Endothelial cell of umbilical vein (primary cell): ENCODE data around the gene RCOR1. TPM values are rescaled to one million over a fixed set of nuclear protein-coding genes. Genes with fewer than 3 reads are reported as not detected.

ENCODE experiments used
- BruUV-seq: library from RNA; stranded (reverse); fragments of 400-500 nt; replicated peaks from 2 replicates; lab custom pipeline; 2021; lab: Mats Ljungman, UMichigan
- CTCF ChIA-PET: fragments of 300-600, 350-600 bp; sonication (Branson Sonifier 250); formaldehyde crosslinking; loops from one replicate; lab custom pipeline; 2021; ENCODE audit warnings: antibody characterized with exemption, inconsistent platforms; lab: Charles Lee
- POLR2A ChIA-PET: fragments of 300-600, 350-600 bp; sonication (Branson Sonifier 250); formaldehyde crosslinking; loops from one replicate; lab custom pipeline; 2021; ENCODE audit warnings: antibody characterized with exemption, inconsistent platforms; lab: Charles Lee
- DNase-seq: peaks from one replicate; pipeline ENCODE4 v3.0.0-alpha.2; 2011; ENCODE audit warnings: low read depth, low spot score
- FAIRE-seq: peaks from 2 replicates; lab custom pipeline; 2011; peaks lifted over from hg19 to GRCh38; lab: Jason Lieb, UNC
- H2AFZ ChIP-seq: 2 replicates; pipeline ENCODE4 v1.6.0; 2012; ENCODE audit warnings: low read depth, low read length, control low read depth, inconsistent platforms
- H3K27ac ChIP-seq: 2 replicates; pipeline ENCODE4 v1.5.1; 2011; ENCODE audit warnings: low read depth, mild to moderate bottlenecking, control low read depth, low read length, moderate library complexity; ENCODE audit not compliant: insufficient read depth
- H3K27me3 ChIP-seq, 2 experiments: 2 replicates each; pipeline versions ENCODE4 v1.6.0 to v1.6.1; 2011; ENCODE audit warnings: low read length in 2 of 2, mixed read lengths in 1 of 2; ENCODE audit not compliant: control insufficient read depth in 2 of 2, insufficient read depth in 2 of 2
- H3K36me3 ChIP-seq, 2 experiments: 2 replicates in 1 of 2; 3 replicates in 1 of 2; pipeline ENCODE4 v1.5.1; 2011; ENCODE audit warnings: low read length in 2 of 2, mild to moderate bottlenecking in 1 of 2, moderate library complexity in 1 of 2; ENCODE audit not compliant: control insufficient read depth in 2 of 2, insufficient read depth in 2 of 2; ENCODE audit errors: extremely low read depth in 1 of 2
- H3K4me1 ChIP-seq: 3 replicates; pipeline ENCODE4 v1.5.1; 2011; ENCODE audit warnings: mild to moderate bottlenecking, low read length; ENCODE audit not compliant: control insufficient read depth, insufficient read depth; ENCODE audit errors: extremely low read depth
- H3K4me2 ChIP-seq: 2 replicates; pipeline ENCODE4 v1.6.1; 2011; ENCODE audit warnings: low read length, control low read depth, mixed read lengths; ENCODE audit not compliant: insufficient read depth
- H3K4me3 ChIP-seq, 3 experiments: fragments of 200-600 bp in 1 of 3; sonication (generic), shearing (Covaris generic) in 1 of 3; replicated peaks in 1 of 3; 2 replicates each; pipeline ENCODE4 v1.5.1; 2011 to 2016; ENCODE audit warnings: control low read depth in 3 of 3, low read length in 3 of 3, mild to moderate bottlenecking in 2 of 3, inconsistent platforms in 1 of 3, low read depth in 1 of 3, moderate library complexity in 1 of 3; ENCODE audit not compliant: insufficient read depth in 1 of 3
- H3K79me2 ChIP-seq: 2 replicates; pipeline ENCODE4 v1.6.0; 2012; ENCODE audit warnings: low read length, inconsistent platforms; ENCODE audit not compliant: control insufficient read depth, insufficient read depth
- H3K9ac ChIP-seq: replicated peaks from 2 replicates; pipeline ENCODE3; 2011; ENCODE audit warnings: low read length, control low read depth; ENCODE audit not compliant: insufficient read depth; ENCODE audit errors: extremely low read depth
- H3K9me1 ChIP-seq: replicated peaks from 3 replicates; pipeline ENCODE4 v1.6.0; 2011; ENCODE audit warnings: mild to moderate bottlenecking, low read length; ENCODE audit not compliant: control insufficient read depth, insufficient read depth; ENCODE audit errors: extremely low read depth
- H3K9me3 ChIP-seq: replicated peaks from 2 replicates; pipeline ENCODE4 v1.5.1; 2012; ENCODE audit warnings: low read length, inconsistent platforms; ENCODE audit not compliant: control insufficient read depth, insufficient read depth
- H4K20me1 ChIP-seq: replicated peaks from 2 replicates; pipeline ENCODE3; 2011; ENCODE audit warnings: mild to moderate bottlenecking, low read length; ENCODE audit not compliant: control insufficient read depth, insufficient read depth; ENCODE audit errors: extremely low read depth
- EZH2 ChIP-seq: IDR thresholded peaks from 2 replicates; pipeline ENCODE4 v1.6.1; 2012; ENCODE audit warnings: borderline replicate concordance, low read depth, mild to moderate bottlenecking, moderate library complexity, low read length, inconsistent platforms; ENCODE audit not compliant: severe bottlenecking
- FOS ChIP-seq: IDR thresholded peaks from 2 replicates; pipeline ENCODE4 v1.6.1; 2011; ENCODE audit warnings: mild to moderate bottlenecking, low read length, moderate library complexity, borderline replicate concordance; ENCODE audit not compliant: insufficient read depth
- GATA2 ChIP-seq: IDR thresholded peaks from 2 replicates; pipeline ENCODE4 v1.7.0; 2011; ENCODE audit warnings: low read depth, mild to moderate bottlenecking, moderate library complexity, mixed read lengths, low read length; ENCODE audit not compliant: insufficient read length, insufficient read depth
- JUN ChIP-seq: IDR thresholded peaks from 2 replicates; pipeline ENCODE4 v1.6.1; 2011; ENCODE audit warnings: borderline replicate concordance, low read depth; ENCODE audit not compliant: insufficient read length, insufficient read depth
- MAX ChIP-seq: IDR thresholded peaks from 2 replicates; pipeline ENCODE4 v1.6.1; 2011; ENCODE audit not compliant: insufficient read depth, insufficient read length
- MYC ChIP-seq: IDR thresholded peaks from one replicate; pipeline ENCODE4 v1.6.1; 2011; ENCODE audit warnings: mild to moderate bottlenecking, low read depth, low read length
- POLR2A ChIP-seq: IDR thresholded peaks from 2 replicates; pipeline ENCODE4 v1.6.1; 2012; ENCODE audit warnings: low read depth, mild to moderate bottlenecking, control low read depth, low read length
- POLR2AphosphoS5 ChIP-seq: IDR thresholded peaks from 2 replicates; pipeline ENCODE4 v1.6.1; 2012; ENCODE audit warnings: low read depth, mild to moderate bottlenecking, control low read depth, low read length, moderate library complexity; ENCODE audit not compliant: insufficient read depth
- dilution Hi-C: fragments of 300-500 bp; cut with MboI; formaldehyde crosslinking; loops from one replicate; pipeline ENCODE4 v1.15.0; 2019; ENCODE audit warnings: low sequenced_read_pairs; ENCODE audit not compliant: extremely low pct_ligation_motif_present
- intact Hi-C: fragments of 100-400 bp; cut with micrococcal nuclease; formaldehyde crosslinking; loops from one replicate; pipeline ENCODE4 v1.10.0; 2022
- polyA plus RNA-seq, 4 experiments: library from polyadenylated mRNA; depleted of rRNA in 3 of 4; stranded (reverse) in 3 of 4; unstranded in 1 of 4; fragments of >200 nt; gene quantifications; 2 replicates each; pipeline versions ENCODE4 v1.2.1 to v1.2.3, GENCODE V29; 2011 to 2012; ENCODE audit warnings: missing spikeins in 1 of 4
- total RNA-seq: library from RNA; stranded (reverse); gene quantifications from 2 replicates; pipeline ENCODE4 v1.2.3, GENCODE V29; 2021
- TF ChIP-seq, protein P1 (sequence below), 2 donors: IDR thresholded peaks; 1 replicate in 1 of 2; 2 replicates in 1 of 2; pipeline ENCODE4 v1.5.1; 2011; ENCODE audit warnings: low read length in 2 of 2, mild to moderate bottlenecking in 2 of 2, moderate library complexity in 2 of 2, control low read depth in 1 of 2, inconsistent platforms in 1 of 2, low read depth in 1 of 2; ENCODE audit not compliant: insufficient read depth in 1 of 2; ENCODE audit errors: extremely low read depth in 1 of 2

Gene RCOR1
- total and polyA plus RNA-seq, 2 donors (not counting 3 experiments of a cell fraction or from before 2014, with no cell fraction given), result 15.6 to 32.2 TPM

DNA sequence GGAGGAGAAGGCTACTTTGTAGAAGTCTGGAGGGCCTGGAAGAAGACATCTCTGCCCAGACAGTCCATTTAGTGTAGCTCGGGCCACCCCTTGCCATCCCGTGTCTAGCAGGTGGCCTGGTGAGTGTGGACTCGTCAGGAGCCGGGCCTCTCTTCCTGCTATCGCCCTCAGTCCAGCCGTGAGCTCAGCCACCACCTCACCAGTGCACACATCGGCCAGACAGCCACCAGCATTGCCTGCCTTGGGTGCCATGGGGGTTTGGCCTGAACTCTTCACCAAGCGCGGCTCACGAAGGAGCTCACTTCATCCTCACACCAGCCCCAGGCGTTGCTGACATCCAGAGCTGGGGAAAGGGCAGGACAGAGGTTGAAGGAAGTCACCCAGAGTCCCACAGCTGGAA is 165.2 kb downstream of the RCOR1 start:
- dilution Hi-C loops (no loop called here), intact Hi-C loops (no loop called here)
- H4K20me1 ChIP-seq, result no peaks in the 10 kb centered on the region
- H3K79me2 ChIP-seq, result no peaks in the 10 kb centered on the region
- H3K27ac ChIP-seq, result no peak overlapping the region
- DNase-seq, result no peak
- POLR2A ChIA-PET, result no interaction called here
- H3K9me1 ChIP-seq, result no peaks in the 10 kb centered on the region
- H3K4me1 ChIP-seq, result no peaks in the 10 kb centered on the region
- H3K36me3 ChIP-seq, result peaks cover 0 to 2% of the 10 kb centered on the region in 2 experiments
- H3K9ac ChIP-seq, result no peak overlapping the region
- H2AFZ ChIP-seq, result no peak overlapping the region
- no peak for TF ChIP-seq POLR2AphosphoS5
- TF ChIP-seq, protein P1, sequence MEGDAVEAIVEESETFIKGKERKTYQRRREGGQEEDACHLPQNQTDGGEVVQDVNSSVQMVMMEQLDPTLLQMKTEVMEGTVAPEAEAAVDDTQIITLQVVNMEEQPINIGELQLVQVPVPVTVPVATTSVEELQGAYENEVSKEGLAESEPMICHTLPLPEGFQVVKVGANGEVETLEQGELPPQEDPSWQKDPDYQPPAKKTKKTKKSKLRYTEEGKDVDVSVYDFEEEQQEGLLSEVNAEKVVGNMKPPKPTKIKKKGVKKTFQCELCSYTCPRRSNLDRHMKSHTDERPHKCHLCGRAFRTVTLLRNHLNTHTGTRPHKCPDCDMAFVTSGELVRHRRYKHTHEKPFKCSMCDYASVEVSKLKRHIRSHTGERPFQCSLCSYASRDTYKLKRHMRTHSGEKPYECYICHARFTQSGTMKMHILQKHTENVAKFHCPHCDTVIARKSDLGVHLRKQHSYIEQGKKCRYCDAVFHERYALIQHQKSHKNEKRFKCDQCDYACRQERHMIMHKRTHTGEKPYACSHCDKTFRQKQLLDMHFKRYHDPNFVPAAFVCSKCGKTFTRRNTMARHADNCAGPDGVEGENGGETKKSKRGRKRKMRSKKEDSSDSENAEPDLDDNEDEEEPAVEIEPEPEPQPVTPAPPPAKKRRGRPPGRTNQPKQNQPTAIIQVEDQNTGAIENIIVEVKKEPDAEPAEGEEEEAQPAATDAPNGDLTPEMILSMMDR (IDR thresholded peaks at IDR 0.05; ENCODE audit: extremely low read depth in 1 of 2, insufficient read depth in 1 of 2, low read depth in 1 of 2, low read length in 2 of 2), result no peak
- no peak for TF ChIP-seq FOS
- TF ChIP-seq EZH2, result no peak
- TF ChIP-seq MYC, result no peak
- no peak for TF ChIP-seq MAX
- no peak for TF ChIP-seq POLR2A
- no peak for TF ChIP-seq JUN
- no peak for TF ChIP-seq GATA2
- H3K27me3 ChIP-seq, result peaks cover 11 to 15% of the 10 kb centered on the region in 2 experiments
- FAIRE-seq, result no peak
- no peak overlapping the region for H3K4me2 ChIP-seq
- BruUV-seq, result no TSS peak
- H3K9me3 ChIP-seq, result no peaks in the 10 kb centered on the region
- CTCF ChIA-PET, result no interaction called here
- H3K4me3 ChIP-seq, result no peak overlapping the region
